DND-41 (cell line): ENCODE measurements around the gene SVIL.
"Not testable (repeated sequence)": the region's sequence is repeated elsewhere in the genome, so short reads cannot be mapped to it uniquely, and the experiment has no call there.

ENCODE experiments used
- CTCF ChIP-seq: IDR thresholded peaks from 2 replicates; pipeline ENCODE4 v1.5.1; 2012; ENCODE audit warnings: borderline replicate concordance, low read length, moderate library complexity, mild to moderate bottlenecking; ENCODE audit not compliant: poor library complexity, severe bottlenecking; ENCODE audit errors: extremely low read depth
- EZH2 ChIP-seq: IDR thresholded peaks from 3 replicates; pipeline ENCODE4 v1.6.1; 2012; ENCODE audit warnings: borderline replicate concordance, low read depth, mild to moderate bottlenecking, moderate library complexity, low read length, inconsistent platforms; ENCODE audit not compliant: severe bottlenecking

- TF ChIP-seq EZH2, CTCF: not testable (repeated sequence)
Observed at GRCh38 chr10:29516309-29516932, 118.3 kb downstream of the SVIL start.
